A549 (cell line): ENCODE data around the gene RSL24D1. TPM values are rescaled to one million over a fixed set of nuclear protein-coding genes. Genes with fewer than 3 reads are reported as not detected.
A peak's percentile ranks its signal among the peaks of the same experiment; 100 is the strongest.

ENCODE experiments used
- ATAC-seq, 2 experiments: fragments of 200-7000 bp in 1 of 2; fragments of >200 bp in 1 of 2; cut with Nextera tagmentation in 1 of 2; cut with Tn5 transposase in 1 of 2; 3 replicates each; pipeline versions ENCODE4 v1.8.0 to v1.9.1; 2018 to 2020; ENCODE audit warnings: mild to moderate bottlenecking in 1 of 2, moderate library complexity in 1 of 2
- CTCF ChIA-PET: fragments of 300-600 bp; sonication (Branson Sonifier 250); formaldehyde crosslinking; extraction: SDS; loops from one replicate; lab custom pipeline; 2021; ENCODE audit warnings: antibody characterized with exemption, inconsistent platforms; lab: Yijun Ruan, JAX
- POLR2A ChIA-PET: fragments of 350-600 bp; formaldehyde crosslinking; extraction: SDS; loops from one replicate; lab custom pipeline; 2021; ENCODE audit warnings: antibody characterized with exemption, inconsistent platforms; lab: Yijun Ruan, JAX
- DNase-seq, 2 experiments: peaks; one replicate each; pipeline versions ENCODE4 v3.0.0 to v3.0.0-alpha.2; 2011 to 2016; ENCODE audit warnings: low read depth in 1 of 2, low spot score in 1 of 2
- FAIRE-seq: peaks from 2 replicates; lab custom pipeline; 2011; peaks lifted over from hg19 to GRCh38; lab: Jason Lieb, UNC
- H3K27ac ChIP-seq, 2 experiments: fragments of >200 bp; sonication (Bioruptor Twin); formaldehyde crosslinking; 3 replicates each; pipeline ENCODE4 v1.5.1; 2016 to 2017
- H3K4me1 ChIP-seq: fragments of >200 bp; sonication (Bioruptor Twin); formaldehyde crosslinking; 3 replicates; pipeline ENCODE4 v1.6.1; 2016
- H3K4me2 ChIP-seq: fragments of >200 bp; sonication (Bioruptor Twin); formaldehyde crosslinking; 3 replicates; pipeline ENCODE4 v1.6.1; 2016
- H3K4me3 ChIP-seq: fragments of >200 bp; sonication (Bioruptor Twin); formaldehyde crosslinking; 3 replicates; pipeline ENCODE4 v1.5.1; 2016
- H3K9me3 ChIP-seq: fragments of >200 bp; sonication (Bioruptor Twin); formaldehyde crosslinking; 3 replicates; pipeline ENCODE4 v1.6.1; 2016
- CBX2 ChIP-seq: fragments of 200-600 bp; sonication (generic); IDR thresholded peaks from 2 replicates; pipeline ENCODE4 v1.6.1; 2016; ENCODE audit warnings: low read depth, mild to moderate bottlenecking, borderline replicate concordance
- CEBPB ChIP-seq, 2 experiments: fragments of >200 bp in 1 of 2; sonication (Bioruptor Twin) in 1 of 2; formaldehyde crosslinking in 1 of 2; IDR thresholded peaks; 2 replicates each; pipeline ENCODE4 v1.6.1; 2012 to 2016
- CHD4 ChIP-seq: fragments of 200-600 bp; sonication (generic); IDR thresholded peaks from 2 replicates; pipeline ENCODE4 v1.6.1; 2016; ENCODE audit warnings: antibody characterized with exemption, mild to moderate bottlenecking, borderline replicate concordance
- CTCF ChIP-seq: fragments of >200 bp; sonication (Bioruptor Twin); formaldehyde crosslinking; IDR thresholded peaks from 3 replicates; pipeline ENCODE4 v1.5.1; 2016
- E2F6 ChIP-seq: IDR thresholded peaks from 2 replicates; pipeline ENCODE4 v1.6.1; 2012; ENCODE audit warnings: low read depth, borderline replicate concordance
- EHF ChIP-seq: fragments of 250-450 bp; sonication (Bioruptor Pico); IDR thresholded peaks from 2 replicates; pipeline ENCODE4 v1.5.0; 2020; ENCODE audit warnings: mild to moderate bottlenecking
- ESRRA ChIP-seq: fragments of 150-350 bp; IDR thresholded peaks from 2 replicates; pipeline ENCODE4 v1.6.1; 2014; ENCODE audit warnings: mild to moderate bottlenecking, low read length, borderline replicate concordance
- FOSL2 ChIP-seq, 2 experiments: fragments of 450-650 bp in 1 of 2; fragments of >200 bp in 1 of 2; sonication (Bioruptor Twin) in 1 of 2; formaldehyde crosslinking; IDR thresholded peaks; 2 replicates each; pipeline versions ENCODE4 v1.5.0 to v1.6.1; 2016 to 2020; ENCODE audit warnings: mild to moderate bottlenecking in 1 of 2, moderate library complexity in 1 of 2
- GATA3 ChIP-seq: IDR thresholded peaks from 2 replicates; pipeline ENCODE4 v1.6.1; 2012; ENCODE audit warnings: borderline replicate concordance
- HDAC2 ChIP-seq: fragments of 200-600 bp; sonication (generic); IDR thresholded peaks from 2 replicates; pipeline ENCODE4 v1.6.1; 2016
- HES2 ChIP-seq: fragments of >200 bp; sonication (Bioruptor Twin); formaldehyde crosslinking; IDR thresholded peaks from 2 replicates; pipeline ENCODE4 v1.6.1; 2016
- HEYL ChIP-seq: fragments of 250-450 bp; sonication (Bioruptor Pico); IDR thresholded peaks from 2 replicates; pipeline ENCODE4 v1.8.0; 2021; ENCODE audit warnings: mild to moderate bottlenecking, moderate library complexity
- HOXB13 ChIP-seq: fragments of 250-450 bp; sonication (Bioruptor Pico); IDR thresholded peaks from 2 replicates; pipeline ENCODE4 v1.5.0; 2020; ENCODE audit warnings: low read depth, mild to moderate bottlenecking, moderate library complexity
- HOXB5 ChIP-seq: fragments of 250-450 bp; sonication (Bioruptor Pico); IDR thresholded peaks from 2 replicates; pipeline ENCODE4 v1.5.0; 2020; ENCODE audit warnings: mild to moderate bottlenecking, moderate library complexity
- JUNB ChIP-seq: fragments of >200 bp; sonication (Bioruptor Twin); formaldehyde crosslinking; IDR thresholded peaks from 2 replicates; pipeline ENCODE4 v1.6.1; 2016
- KDM5A ChIP-seq: fragments of 200-600 bp; sonication (generic); IDR thresholded peaks from 2 replicates; pipeline ENCODE4 v1.6.1; 2016; ENCODE audit warnings: antibody characterized with exemption, mild to moderate bottlenecking
- MAFK ChIP-seq: fragments of 450-650 bp; IDR thresholded peaks from 2 replicates; pipeline ENCODE4 v1.6.1; 2014; ENCODE audit not compliant: partially characterized antibody
- NPAS2 ChIP-seq: fragments of 250-450 bp; sonication (Bioruptor Pico); IDR thresholded peaks from 2 replicates; pipeline ENCODE4 v1.8.0; 2022; ENCODE audit warnings: mild to moderate bottlenecking, moderate library complexity, borderline replicate concordance
- RAD21 ChIP-seq, 2 experiments: fragments of >200 bp in 1 of 2; sonication (Bioruptor Twin) in 1 of 2; formaldehyde crosslinking in 1 of 2; IDR thresholded peaks in 1 of 2; conservative IDR thresholded peaks in 1 of 2; 2 replicates in 1 of 2; 3 replicates in 1 of 2; pipeline ENCODE4 v1.6.1; 2012 to 2018; ENCODE audit warnings: inconsistent platforms in 1 of 2
- RCOR1 ChIP-seq: fragments of 150-350 bp; IDR thresholded peaks from 2 replicates; pipeline ENCODE4 v1.6.1; 2014; ENCODE audit warnings: antibody characterized with exemption, low read length, low read depth
- RNF2 ChIP-seq: fragments of 200-600 bp; sonication (generic); IDR thresholded peaks from 2 replicates; pipeline ENCODE4 v1.6.1; 2016; ENCODE audit warnings: low read depth, mild to moderate bottlenecking, antibody characterized with exemption, moderate library complexity, borderline replicate concordance
- SMC3 ChIP-seq: fragments of >200 bp; sonication (Bioruptor Twin); formaldehyde crosslinking; IDR thresholded peaks from 3 replicates; pipeline ENCODE4 v1.6.1; 2018; ENCODE audit warnings: inconsistent platforms
- TP53 ChIP-seq: fragments of 250-450 bp; sonication (Bioruptor Pico); IDR thresholded peaks from 2 replicates; pipeline ENCODE4 v1.5.0; 2021; ENCODE audit warnings: mild to moderate bottlenecking, moderate library complexity
- ZFP36 ChIP-seq: fragments of 450-650 bp; IDR thresholded peaks from 2 replicates; pipeline ENCODE4 v1.6.1; 2014; ENCODE audit warnings: borderline replicate concordance; ENCODE audit not compliant: partially characterized antibody
- ZNF302 ChIP-seq: fragments of 250-450 bp; sonication (Bioruptor Pico); IDR thresholded peaks from 2 replicates; pipeline ENCODE4 v1.9.0; 2021; ENCODE audit warnings: inconsistent platforms, mild to moderate bottlenecking, moderate library complexity
- WGBS: methylation state at CpG from one replicate; pipeline ENCODE4 v1.1.6; 2017; ENCODE audit errors: missing lambda C conversion rate; 5-methylcytosine and 5-hydroxymethylcytosine counted together
- polyA plus RNA-seq, 4 experiments: library from polyadenylated mRNA; depleted of rRNA in 3 of 4; stranded (reverse); fragments of >200 nt; fragmentation: RNase III in 1 of 4; extraction: RNeasy Plus Mini Kit Qiagen cat#74134 plus additional on column Dnase treatment in 1 of 4; gene quantifications; 2 replicates in 3 of 4; 3 replicates in 1 of 4; pipeline ENCODE4 v1.2.3, GENCODE V29; 2011 to 2017

RSL24D1 gene
- polyA plus RNA-seq, 2 of the 4 experiments (the other 2 are of a cell fraction), result 104 to 257 TPM

DNA sequence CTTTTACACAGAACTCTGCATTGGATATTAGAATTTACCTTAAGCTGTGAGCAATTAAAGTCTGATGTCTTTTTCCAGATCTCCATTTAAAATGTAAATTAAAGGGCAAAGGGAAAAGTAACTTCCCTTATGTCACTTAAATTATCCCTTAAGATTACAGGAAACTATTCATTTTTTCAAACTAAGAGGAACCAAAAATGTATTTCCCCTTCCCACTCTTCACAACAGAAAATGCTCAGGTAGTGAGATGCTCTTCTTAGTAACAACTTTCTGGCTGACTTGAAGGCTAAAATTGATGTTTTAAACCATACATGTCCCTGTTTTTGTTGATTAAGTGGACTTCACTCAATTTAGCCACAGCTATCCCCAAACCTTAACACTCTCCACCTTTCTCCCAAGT, 17.6 kb downstream of the RSL24D1 start:
- Histone ChIP-seq H3K9me3 (no peaks in the 10 kb centered on the region), H3K4me1 (peaks cover 8% of the 10 kb centered on the region), H3K27ac (no peak overlapping the region), H3K4me3 (no peak overlapping the region), H3K4me2 (no peak overlapping the region)
- ChIA-PET POLR2A (no interaction called here), CTCF (interaction anchor here (1.2 to 2.6 kb wide), 2 partner anchors 10 to 11 kb away, joined by 3 to 7 read pairs; no protein-coding TSS in a partner anchor)
- no peak for DNase-seq
- peak; percentile 63 for FAIRE-seq
- no peak for ATAC-seq
- TF ChIP-seq CHD4 (no peak), HOXB13 (CRISPR knock-in tag) (no peak), JUNB (no peak), HDAC2 (no peak), NPAS2 (CRISPR knock-in tag) (no peak), FOSL2 (IDR thresholded peaks at IDR 0.05) (no peak), FOSL2 (CRISPR knock-in tag; IDR thresholded peaks at IDR 0.05) (no peak), E2F6 (no peak), SMC3 (no peak), HEYL (no peak)

GRCh38 chr15:55170361-55170760, 26.4 kb downstream of the RSL24D1 start:
- Histone ChIP-seq H3K4me1 (peaks cover 7% of the 10 kb centered on the region; the same call in 1 of the 3 replicates), H3K27ac (no peak overlapping the region), H3K4me2 (0 out of 3 replicates have a peak overlapping the region, but pooled peaks have one; percentile 11), H3K9me3 (no peaks in the 10 kb centered on the region), H3K4me3 (no peak overlapping the region)
- FAIRE-seq (peak; percentile 61), DNase-seq (no peak), ATAC-seq (no peak)
- POLR2A ChIA-PET, result no interaction called here
- TF ChIP-seq TP53 (CRISPR knock-in tag) (no peak), ZNF302 (CRISPR knock-in tag) (no peak), RNF2 (no peak), MAFK (no peak), KDM5A (no peak), HES2 (no peak), GATA3 (no peak), NPAS2 (CRISPR knock-in tag) (no peak), CBX2 (no peak), SMC3 (no peak), CEBPB (IDR thresholded peaks at IDR 0.05) (no peak), EHF (CRISPR knock-in tag) (no peak), RCOR1 (no peak), ZFP36 (no peak)
- WGBS, result 65% methylated on average over 4 of the region's 4 CpGs
- CTCF ChIA-PET, result interaction anchor here (1.5 kb wide), 1 partner anchor 22 kb away, joined by 3 read pairs; no protein-coding TSS in a partner anchor

GRCh38 chr15:55168350-55168974, 28.3 kb downstream of the RSL24D1 start:
- TF ChIP-seq HOXB5 (CRISPR knock-in tag) (no peak), CTCF (peak; percentile 86), SMC3 (peak; percentile 69), RAD21 (conservative IDR thresholded peaks at IDR 0.05 in 1 of 2, IDR thresholded peaks at IDR 0.05 in 1 of 2) (peak; percentile 72 to 81), ESRRA (no peak), FOSL2 (IDR thresholded peaks at IDR 0.05) (no peak), FOSL2 (CRISPR knock-in tag; IDR thresholded peaks at IDR 0.05) (no peak)
- FAIRE-seq, result peak; percentile 46

More at GRCh38 chr15:55168350-55168974, 28.3 kb downstream of the RSL24D1 start:
- Histone ChIP-seq H3K4me2 (no peak overlapping the region), H3K9me3 (no peaks in the 10 kb centered on the region), H3K4me1 (peaks cover 7% of the 10 kb centered on the region; the same call in 1 of the 3 replicates), H3K4me3 (no peak overlapping the region), H3K27ac (no peak overlapping the region)
- peak; percentile 90 to 95 for ATAC-seq
- ChIA-PET CTCF (interaction anchor here (0.5 to 3.6 kb wide), 20 partner anchors 9 to 952 kb away, joined by 3 to 15 read pairs (median 4); no protein-coding TSS in a partner anchor), POLR2A (interaction anchor here (1.9 kb wide), 1 partner anchor 28 kb away, joined by 4 read pairs; the partner anchor contains the start of gene RSL24D1)
- WGBS, result 37% methylated on average over 11 of the region's 11 CpGs
- DNase-seq, result peak; percentile 76 to 88
